MM.1S (cell line): ENCODE results near the gene SYCE1.
"Not testable (repeated sequence)": the region's sequence is repeated elsewhere in the genome, so short reads cannot be mapped to it uniquely, and the experiment has no call there.

Experiments
- DNase-seq: peaks from one replicate; pipeline ENCODE4 v3.0.0-alpha.2; 2015
- H2AFZ ChIP-seq: fragments of 300-600 bp; sonication (generic); 2 replicates; pipeline ENCODE4 v1.6.0; 2016; ENCODE audit warnings: antibody characterized with exemption, low read length
- H3F3A ChIP-seq: fragments of 300-600 bp; sonication (generic); 2 replicates; pipeline ENCODE4 v1.6.1; 2016; ENCODE audit warnings: mild to moderate bottlenecking, antibody characterized with exemption, low read length, moderate library complexity, mixed read lengths; ENCODE audit not compliant: insufficient read depth
- H3K27ac ChIP-seq: fragments of 300-600 bp; sonication (generic); 2 replicates; pipeline ENCODE4 v1.5.1; 2016; ENCODE audit warnings: mild to moderate bottlenecking, low read length
- H3K27me3 ChIP-seq: fragments of 300-600 bp; sonication (generic); replicated peaks from 2 replicates; pipeline ENCODE4 v1.6.0; 2016; ENCODE audit warnings: low read length; ENCODE audit not compliant: insufficient read depth
- H3K36me3 ChIP-seq: fragments of 300-600 bp; sonication (generic); replicated peaks from 2 replicates; pipeline ENCODE4 v1.6.1; 2016; ENCODE audit warnings: mild to moderate bottlenecking, low read length, mixed read lengths; ENCODE audit not compliant: insufficient read depth
- H3K4me1 ChIP-seq: fragments of 300-600 bp; sonication (generic); 2 replicates; pipeline ENCODE4 v1.6.1; 2016; ENCODE audit warnings: low read length, mixed read lengths
- H3K4me2 ChIP-seq: fragments of 300-600 bp; sonication (generic); 2 replicates; pipeline ENCODE4 v1.6.0; 2016; ENCODE audit warnings: low read depth, low read length
- H3K4me3 ChIP-seq: fragments of 300-600 bp; sonication (generic); 2 replicates; pipeline ENCODE4 v1.5.1; 2016; ENCODE audit warnings: low read length, mixed read lengths
- H3K79me2 ChIP-seq: fragments of 300-600 bp; sonication (generic); 2 replicates; pipeline ENCODE4 v1.6.1; 2016; ENCODE audit warnings: mixed run types, low read length, mixed read lengths
- H3K9ac ChIP-seq: fragments of 300-600 bp; sonication (generic); 2 replicates; pipeline ENCODE4 v1.6.1; 2016; ENCODE audit warnings: low read length, mixed read lengths
- H3K9me2 ChIP-seq: fragments of 300-600 bp; sonication (generic); replicated peaks from 2 replicates; pipeline ENCODE4 v1.6.1; 2016; ENCODE audit warnings: mild to moderate bottlenecking, low read length, mixed read lengths; ENCODE audit not compliant: insufficient read depth
- H3K9me3 ChIP-seq: fragments of 300-600 bp; sonication (generic); replicated peaks from 2 replicates; pipeline ENCODE4 v1.6.1; 2016; ENCODE audit warnings: mild to moderate bottlenecking, low read length, mixed read lengths; ENCODE audit not compliant: insufficient read depth
- H4K20me1 ChIP-seq: fragments of 300-600 bp; sonication (generic); 2 replicates; pipeline ENCODE4 v1.6.1; 2016; ENCODE audit warnings: mild to moderate bottlenecking, low read length, moderate library complexity, mixed read lengths; ENCODE audit not compliant: insufficient read depth
- EZH2 ChIP-seq: fragments of 300-600 bp; sonication (generic); optimal IDR thresholded peaks from 2 replicates; pipeline ENCODE3; 2017; ENCODE audit warnings: low read depth, mild to moderate bottlenecking, antibody characterized with exemption, low read length, mixed read lengths
- EZH2phosphoT487 ChIP-seq: fragments of 300-600 bp; sonication (generic); IDR thresholded peaks from 2 replicates; pipeline ENCODE4 v1.6.1; 2018; ENCODE audit warnings: antibody characterized with exemption, low read length
- TF ChIP-seq, protein P1 (sequence below): fragments of 300-600 bp; sonication (generic); IDR thresholded peaks from 2 replicates; pipeline ENCODE4 v1.5.1; 2016; ENCODE audit warnings: antibody characterized with exemption, low read length, mixed read lengths

The SYCE1 gene

DNA sequence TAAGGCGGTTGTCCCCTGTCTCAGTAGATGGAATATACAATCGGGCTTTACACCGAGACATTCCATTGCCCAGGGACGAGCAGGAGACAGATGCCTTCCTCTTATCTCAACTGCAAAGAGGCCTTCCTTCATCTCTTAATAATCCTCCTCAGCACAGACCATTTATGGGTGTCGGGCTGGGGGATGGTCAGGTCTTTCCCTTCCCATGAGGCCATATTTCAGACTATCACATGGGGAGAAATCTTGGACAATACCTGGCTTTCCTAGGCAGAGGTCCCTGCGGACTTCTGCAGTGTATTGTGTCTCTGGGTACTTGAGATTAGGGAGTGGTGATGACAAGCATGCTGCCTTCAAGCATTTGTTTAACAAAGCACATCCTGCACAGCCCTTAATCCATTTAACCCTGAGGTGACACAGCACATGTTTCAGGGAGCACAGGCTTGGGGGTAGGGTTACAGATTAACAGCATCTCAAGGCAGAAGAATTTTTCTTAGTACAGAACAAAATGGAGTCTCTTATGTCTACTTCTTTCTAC, 23.9 kb downstream of the SYCE1 start:
- not testable (repeated sequence) for H3K9me2 ChIP-seq, DNase-seq, H3K9ac ChIP-seq, H3K4me2 ChIP-seq, H3K9me3 ChIP-seq, H3K27ac ChIP-seq, H3K79me2 ChIP-seq, H3K27me3 ChIP-seq, H3F3A ChIP-seq, H3K4me1 ChIP-seq, H2AFZ ChIP-seq, H3K36me3 ChIP-seq, H3K4me3 ChIP-seq, H4K20me1 ChIP-seq

DNA sequence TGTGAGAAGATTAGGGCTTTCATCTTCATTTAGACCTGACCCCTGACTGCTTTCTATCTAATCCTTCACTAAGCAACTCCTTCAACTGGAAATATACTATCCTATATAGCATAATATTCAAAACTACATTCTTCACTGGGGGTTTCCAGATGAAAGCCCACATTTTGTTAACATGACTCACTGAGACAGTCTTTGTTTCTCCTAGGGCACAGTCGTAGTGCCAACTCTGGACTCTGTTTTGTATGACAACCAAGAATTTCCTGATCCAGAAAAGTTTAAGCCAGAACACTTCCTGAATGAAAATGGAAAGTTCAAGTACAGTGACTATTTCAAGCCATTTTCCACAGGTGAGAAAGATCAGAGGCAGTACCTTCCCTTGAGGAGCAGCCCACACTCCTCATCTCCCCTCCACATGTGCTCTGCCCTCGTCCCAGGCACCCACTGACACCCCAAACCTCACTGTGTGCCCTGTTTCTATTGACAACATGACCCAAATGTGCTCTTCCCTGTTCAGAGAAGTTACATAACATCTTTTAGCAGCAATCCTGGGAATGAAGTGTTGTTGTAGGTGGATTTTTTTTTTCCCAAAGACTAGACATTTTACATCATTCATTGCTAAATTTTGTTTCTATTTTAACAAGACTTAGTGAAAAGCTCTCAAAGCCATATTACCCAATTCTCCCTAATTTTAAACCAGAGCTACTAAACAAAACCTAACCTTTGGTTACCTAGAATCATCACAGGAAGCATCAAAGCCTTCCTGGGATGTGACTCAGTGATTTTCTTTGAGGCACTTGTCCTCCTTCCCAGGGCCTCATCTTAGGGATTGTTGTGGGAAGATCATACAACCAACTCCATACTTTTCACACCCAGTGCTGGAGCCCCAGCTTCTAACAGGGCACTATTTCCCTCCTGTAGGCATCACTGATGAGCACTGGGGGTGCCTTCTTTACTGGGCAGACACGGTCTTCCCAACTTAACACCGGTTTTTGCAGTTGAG, 27.5 kb downstream of the SYCE1 start:
- Histone ChIP-seq H4K20me1 (no peaks in the 10 kb centered on the region), H3K4me1 (no peaks in the 10 kb centered on the region), H3K9me3 (no peaks in the 10 kb centered on the region), H3K9me2 (no peaks in the 10 kb centered on the region), H3K9ac (no peak overlapping the region), H3K27ac (no peak overlapping the region), H3K27me3 (no peaks in the 10 kb centered on the region), H3K4me2 (no peak overlapping the region), H2AFZ (no peak overlapping the region), H3K36me3 (no peaks in the 10 kb centered on the region), H3F3A (no peaks in the 10 kb centered on the region), H3K79me2 (no peaks in the 10 kb centered on the region), H3K4me3 (no peak overlapping the region)
- TF ChIP-seq EZH2phosphoT487: no peak
- no peak for DNase-seq

DNA sequence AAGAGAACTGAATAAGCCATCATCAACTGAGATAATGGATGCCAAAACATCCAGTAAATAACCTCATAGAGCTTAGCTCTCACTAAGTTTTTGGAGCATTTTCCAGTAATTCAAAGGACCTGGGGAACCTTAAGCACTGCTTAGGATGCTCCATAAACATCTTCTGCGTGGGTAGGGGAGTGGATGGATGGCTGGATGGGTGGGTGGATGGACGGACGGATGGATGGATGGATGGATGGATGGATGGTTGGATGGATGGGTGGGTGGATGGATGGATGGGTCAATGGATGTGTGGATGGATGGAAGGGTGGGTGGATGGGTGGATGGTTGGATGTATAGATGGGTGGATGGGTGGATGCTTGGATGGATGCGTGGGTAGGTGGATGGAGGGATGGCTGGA, 29.2 kb downstream of the SYCE1 start:
- Histone ChIP-seq H3K9ac (no peak overlapping the region), H4K20me1 (no peaks in the 10 kb centered on the region), H2AFZ (no peak overlapping the region), H3F3A (no peaks in the 10 kb centered on the region), H3K27me3 (peaks cover 10% of the 10 kb centered on the region; the same call in 1 of the 2 replicates), H3K4me1 (no peaks in the 10 kb centered on the region), H3K4me2 (no peak overlapping the region), H3K79me2 (no peaks in the 10 kb centered on the region), H3K4me3 (no peak overlapping the region), H3K9me3 (no peaks in the 10 kb centered on the region), H3K9me2 (no peaks in the 10 kb centered on the region), H3K27ac (no peak overlapping the region), H3K36me3 (no peaks in the 10 kb centered on the region)
- DNase-seq: no peak
- TF ChIP-seq EZH2 (no peak), EZH2phosphoT487 (no peak)
- TF ChIP-seq, protein P1, sequence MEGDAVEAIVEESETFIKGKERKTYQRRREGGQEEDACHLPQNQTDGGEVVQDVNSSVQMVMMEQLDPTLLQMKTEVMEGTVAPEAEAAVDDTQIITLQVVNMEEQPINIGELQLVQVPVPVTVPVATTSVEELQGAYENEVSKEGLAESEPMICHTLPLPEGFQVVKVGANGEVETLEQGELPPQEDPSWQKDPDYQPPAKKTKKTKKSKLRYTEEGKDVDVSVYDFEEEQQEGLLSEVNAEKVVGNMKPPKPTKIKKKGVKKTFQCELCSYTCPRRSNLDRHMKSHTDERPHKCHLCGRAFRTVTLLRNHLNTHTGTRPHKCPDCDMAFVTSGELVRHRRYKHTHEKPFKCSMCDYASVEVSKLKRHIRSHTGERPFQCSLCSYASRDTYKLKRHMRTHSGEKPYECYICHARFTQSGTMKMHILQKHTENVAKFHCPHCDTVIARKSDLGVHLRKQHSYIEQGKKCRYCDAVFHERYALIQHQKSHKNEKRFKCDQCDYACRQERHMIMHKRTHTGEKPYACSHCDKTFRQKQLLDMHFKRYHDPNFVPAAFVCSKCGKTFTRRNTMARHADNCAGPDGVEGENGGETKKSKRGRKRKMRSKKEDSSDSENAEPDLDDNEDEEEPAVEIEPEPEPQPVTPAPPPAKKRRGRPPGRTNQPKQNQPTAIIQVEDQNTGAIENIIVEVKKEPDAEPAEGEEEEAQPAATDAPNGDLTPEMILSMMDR: no peak

DNA sequence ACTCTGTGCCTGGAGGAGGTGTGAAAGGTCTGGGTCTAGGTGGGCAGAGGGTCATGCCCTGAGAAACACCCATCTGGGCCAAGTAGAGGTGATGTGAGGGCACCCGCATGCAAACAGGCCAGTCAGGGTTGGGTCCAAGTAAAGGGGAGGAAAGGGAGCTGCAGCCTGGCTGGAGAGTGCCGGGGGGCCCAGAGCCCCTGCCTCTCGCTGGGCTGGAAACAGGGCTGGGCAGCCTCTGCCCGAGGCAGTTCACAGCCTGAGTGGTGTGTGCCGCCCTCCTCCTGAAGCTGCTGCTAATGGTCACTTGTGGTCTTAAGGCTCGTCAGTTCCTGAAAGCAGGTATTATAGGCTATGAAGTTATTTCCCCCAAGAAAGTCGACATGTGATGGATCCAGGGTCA, 31.0 kb downstream of the SYCE1 start:
- Histone ChIP-seq H3K9me2 (no peaks in the 10 kb centered on the region), H3K4me3 (no peak overlapping the region), H2AFZ (no peak overlapping the region), H3K27ac (no peak overlapping the region), H3K4me2 (no peak overlapping the region), H4K20me1 (no peaks in the 10 kb centered on the region), H3K4me1 (no peaks in the 10 kb centered on the region), H3F3A (no peaks in the 10 kb centered on the region), H3K79me2 (no peaks in the 10 kb centered on the region), H3K27me3 (peaks cover 28% of the 10 kb centered on the region), H3K9me3 (no peaks in the 10 kb centered on the region), H3K36me3 (no peaks in the 10 kb centered on the region), H3K9ac (no peak overlapping the region)
- TF ChIP-seq EZH2: no peak
- no peak for TF ChIP-seq EZH2phosphoT487
- TF ChIP-seq, protein P1: no peak
- DNase-seq: no peak
